NCI-H748 (cell line): ENCODE results near the gene EMC10.
"Not testable (repeated sequence)": the region's sequence is repeated elsewhere in the genome, so short reads cannot be mapped to it uniquely, and the experiment has no call there.

ENCODE experiments used
- DNase-seq: peaks from one replicate; lab custom pipeline; 2025; ENCODE audit not compliant: unreplicated experiment; lab: John Stamatoyannopoulos, UW

EMC10 gene

GRCh38 chr19:50450369-50451222, 25.7 kb upstream of the EMC10 start:
- no peak for DNase-seq

GRCh38 chr19:50451223-50451534, 25.1 kb upstream of the EMC10 start:
- DNase-seq: no peak

GRCh38 chr19:50453243-50453642, 23.1 kb upstream of the EMC10 start:
- no peak for DNase-seq

GRCh38 chr19:50455992-50456391, 20.3 kb upstream of the EMC10 start:
- no peak for DNase-seq

- DNase-seq: no peak
Measured at GRCh38 chr19:50457300-50457699, 19.0 kb upstream of the EMC10 start.

GRCh38 chr19:50458396-50459066, 17.8 kb upstream of the EMC10 start:
- DNase-seq: no peak

- DNase-seq: no peak
Measured at GRCh38 chr19:50459067-50459456, 17.2 kb upstream of the EMC10 start.

- DNase-seq: no peak
Measured at GRCh38 chr19:50459638-50460037, 16.7 kb upstream of the EMC10 start.

- DNase-seq: no peak
Measured at GRCh38 chr19:50460161-50460765, 16.0 kb upstream of the EMC10 start.

- DNase-seq: peak; percentile 85
Measured at GRCh38 chr19:50461066-50461875, 15.0 kb upstream of the EMC10 start.

GRCh38 chr19:50462970-50463369, 13.3 kb upstream of the EMC10 start:
- no peak for DNase-seq

GRCh38 chr19:50464348-50464747, 12.0 kb upstream of the EMC10 start:
- DNase-seq: no peak

GRCh38 chr19:50465000-50465399, 11.3 kb upstream of the EMC10 start:
- DNase-seq: no peak

GRCh38 chr19:50465986-50466705, 10.2 kb upstream of the EMC10 start:
- peak; percentile 96 for DNase-seq

GRCh38 chr19:50466706-50467039, 9.6 kb upstream of the EMC10 start:
- DNase-seq: no peak

GRCh38 chr19:50467566-50467965, 8.7 kb upstream of the EMC10 start:
- DNase-seq: no peak

- DNase-seq: no peak
Measured at GRCh38 chr19:50468818-50469217, 7.5 kb upstream of the EMC10 start.

GRCh38 chr19:50473336-50473735, 3.0 kb upstream of the EMC10 start:
- not testable (repeated sequence) for DNase-seq

GRCh38 chr19:50475101-50475568, 1.2 kb upstream of the EMC10 start:
- no peak for DNase-seq

- no peak for DNase-seq
Measured at GRCh38 chr19:50475736-50476223, 527 bp upstream of the EMC10 start.

GRCh38 chr19:50476907-50477238, 566 bp downstream of the EMC10 start:
- no peak for DNase-seq
